K562 (cell line): ENCODE data around the gene NFE2. TPM values are rescaled to one million over a fixed set of nuclear protein-coding genes. Genes with fewer than 3 reads are reported as not detected.

Experiments
- ARID3A ChIP-seq: IDR thresholded peaks from 2 replicates; pipeline ENCODE4 v1.6.1; 2012; ENCODE audit warnings: low read depth, low read length, improper control_type of control experiment, borderline replicate concordance
- BRD9 ChIP-seq: fragments of 450-650 bp; IDR thresholded peaks from 2 replicates; pipeline ENCODE4 v1.6.1; 2018; ENCODE audit warnings: low read depth; ENCODE audit not compliant: partially characterized antibody
- CHCHD3 ChIP-seq: fragments of 250-450 bp; sonication (Bioruptor Pico); IDR thresholded peaks from 2 replicates; pipeline ENCODE4 v2.1.2; 2022; ENCODE audit warnings: mild to moderate bottlenecking
- CHD7 ChIP-seq: fragments of 200-600 bp; sonication (generic); IDR thresholded peaks from one replicate; pipeline ENCODE4 v1.6.1; 2012; ENCODE audit warnings: mild to moderate bottlenecking, low read depth, low read length, inconsistent platforms
- FOXA1 ChIP-seq: fragments of 450-650 bp; IDR thresholded peaks from 2 replicates; pipeline ENCODE4 v1.6.1; 2016; ENCODE audit warnings: mild to moderate bottlenecking, borderline replicate concordance
- MCM5 ChIP-seq: fragments of 450-650 bp; IDR thresholded peaks from 2 replicates; pipeline ENCODE4 v1.6.1; 2016; ENCODE audit warnings: low read depth
- RBM39 ChIP-seq: fragments of 200-400 bp; formaldehyde crosslinking; optimal IDR thresholded peaks from 2 replicates; pipeline ENCODE3; 2018; ENCODE audit warnings: low read depth, low read length
- TAF9B ChIP-seq: fragments of 450-650 bp; IDR thresholded peaks from 2 replicates; pipeline ENCODE4 v1.6.1; 2018; ENCODE audit warnings: mild to moderate bottlenecking; ENCODE audit not compliant: partially characterized antibody
- ZBTB12 ChIP-seq: fragments of 250-450 bp; sonication (Bioruptor Pico); IDR thresholded peaks from 2 replicates; pipeline ENCODE4 v1.4.0; 2020
- polyA plus RNA-seq, 8 experiments: library from polyadenylated mRNA; depleted of rRNA in 4 of 8; stranded (reverse) in 5 of 8; unstranded in 3 of 8; fragments of >200 nt; fragmentation: Nextera tagmentation in 2 of 8; fragmentation: Illumina TruSeq in 1 of 8; extraction: Ambion mirVana in 2 of 8; extraction: Trizol in 1 of 8; gene quantifications; 2 replicates each; pipeline versions ENCODE4 v1.2.1 to v1.2.3, GENCODE V29; 2011 to 2014; ENCODE audit warnings: inconsistent platforms in 1 of 8, missing spikeins in 1 of 8
- total RNA-seq, 7 experiments: library from RNA; depleted of rRNA in 6 of 7; stranded (reverse); fragments of >200 nt in 6 of 7; fragmentation: Illumina TruSeq in 2 of 7; extraction: Trizol in 2 of 7; gene quantifications; 2 replicates each; pipeline versions ENCODE4 v1.2.1 to v1.2.3, GENCODE V29; 2011 to 2021; ENCODE audit warnings: low replicate concordance in 1 of 7

The NFE2 gene
- total and polyA plus RNA-seq, 9 of the 15 experiments (the other 6 are each of a cell fraction or from before 2014, with no cell fraction given), result 12.3 to 282 (median 208) TPM

GRCh38 chr12:54300732-54301427 is at the start of gene NFE2 (continued):
- TF ChIP-seq ZBTB12 (CRISPR knock-in tag), result no peak
- TF ChIP-seq RBM39, result no peak
- no peak for TF ChIP-seq MCM5
- TF ChIP-seq BRD9, result peak; percentile 77
- TF ChIP-seq TAF9B, result no peak
- TF ChIP-seq CHCHD3, result peak; percentile 41; the same call in 1 of the 2 replicates
- TF ChIP-seq CHD7, result no peak
- TF ChIP-seq ARID3A, result no peak
- TF ChIP-seq FOXA1, result no peak
